Measurements from ENCODE around the gene LRRC71. TPM values are rescaled to one million over a fixed set of nuclear protein-coding genes. Genes with fewer than 3 reads are reported as not detected.

Gene LRRC71
- total and polyA plus RNA-seq, 2 of the 4 experiments (the other 2 are of a cell fraction) = 0.50 TPM; not detected in 1

- H3K9ac ChIP-seq (ENCODE audit: low read depth, low read length) = no peak overlapping the region
- CTCF ChIA-PET = interaction anchor here (0.8 kb wide), 1 partner anchor 14 kb away, joined by 4 read pairs; no protein-coding TSS in a partner anchor
- DNase-seq (no peak), ATAC-seq (ENCODE audit: low read depth) (no peak)
- H2BK120ac ChIP-seq (ENCODE audit: low read depth, low read length) = no peak overlapping the region
- TF ChIP-seq RAD21 (IDR thresholded peaks at IDR 0.05; ENCODE audit: low read length) = no peak
- TF ChIP-seq CHD1 (IDR thresholded peaks at IDR 0.05; ENCODE audit: low read depth, low read length) = no peak
- peaks cover 22% of the 10 kb centered on the region for H3K36me3 ChIP-seq (ENCODE audit: control insufficient read depth, insufficient read depth, low read length)
- H4K8ac ChIP-seq (ENCODE audit: low read depth in 2 of 2, low read length in 2 of 2) = no peak overlapping the region
- intact Hi-C loops (cut with micrococcal nuclease) = no loop called here
- H3K27ac ChIP-seq (ENCODE audit: insufficient read depth, low read length) = no peak overlapping the region
- H2BK5ac ChIP-seq (ENCODE audit: low read depth, low read length, poor library complexity, severe bottlenecking) = no peak overlapping the region
- no peak overlapping the region for H3K23ac ChIP-seq (ENCODE audit: low read depth, low read length)
- no peak overlapping the region for H3K56ac ChIP-seq (ENCODE audit: extremely low read depth, insufficient read depth, low read length)
- no peak overlapping the region for H2BK15ac ChIP-seq (ENCODE audit: low read depth, low read length)
- peaks cover 3% of the 10 kb centered on the region for H4K20me1 ChIP-seq (ENCODE audit: insufficient read depth, low read length)
- H3K4me1 ChIP-seq (ENCODE audit: control insufficient read depth, insufficient read depth, low read length) = peaks cover 8% of the 10 kb centered on the region
- H3K14ac ChIP-seq (replicated peaks; ENCODE audit: low read depth, low read length) = 0 out of 2 replicates have a peak overlapping the region, but pooled peaks have one; percentile 28
- H2AK9ac ChIP-seq (replicated peaks; ENCODE audit: low read depth, low read length, poor library complexity) = peak overlapping the region; percentile 81
- H3K18ac ChIP-seq (ENCODE audit: low read depth, low read length) = no peak overlapping the region
- POLR2A ChIA-PET (ENCODE audit: unreplicated experiment) = no interaction called here
- no peaks in the 10 kb centered on the region for H3K27me3 ChIP-seq (ENCODE audit: control insufficient read depth, insufficient read depth, low read length)
- no peak overlapping the region for H4K91ac ChIP-seq (ENCODE audit: insufficient read depth, low read depth, low read length)
- H4K5ac ChIP-seq (ENCODE audit: low read depth, low read length) = no peak overlapping the region
- dilution Hi-C loops (cut with HindIII; ENCODE audit: low sequenced_read_pairs, unreplicated experiment) = no loop called here
- WGBS, 2 experiments (ENCODE audit: extremely low coverage in 2 of 2, insufficient read length in 1 of 2) = 74% methylated on average over 3 of the region's 13 CpGs; no CpG with 5 or more reads in 1 of the 2 experiments
- peak overlapping the region; percentile 51; the same call in 1 of the 2 replicates for H2AK5ac ChIP-seq (ENCODE audit: low read depth, low read length)
- no peaks in the 10 kb centered on the region for H3K9me3 ChIP-seq (ENCODE audit: control insufficient read depth, insufficient read depth, low read length)
- no TSS peak for BruUV-seq (replicated peaks)
- H3K79me1 ChIP-seq (ENCODE audit: low read depth in 1 of 2, low read length in 2 of 2) = peaks cover 0 to 14% of the 10 kb centered on the region in 2 experiments; a peak in 1 of 4 replicates
- in situ Hi-C loops (cut with MboI; ENCODE audit: low sequenced_read_pairs) = no loop called here
- no peak overlapping the region for H2BK20ac ChIP-seq (ENCODE audit: low read depth, low read length)
- no peak overlapping the region for H3K4ac ChIP-seq (ENCODE audit: low read depth, low read length)
- H3K4me3 ChIP-seq (ENCODE audit: insufficient read depth, low read depth, low read length) = no peak overlapping the region
- no peak overlapping the region for H3K4me2 ChIP-seq (ENCODE audit: low read depth, low read length)
- H3K9me1 ChIP-seq (ENCODE audit: insufficient read depth, low read length) = peaks cover 6% of the 10 kb centered on the region
- H2AFZ ChIP-seq (replicated peaks; ENCODE audit: low read length, poor library complexity) = no peak overlapping the region
Observed at GRCh38 chr1:156913809-156914387, 6.5 kb upstream of the LRRC71 start.

Data from IMR-90 (cell line).